Parathyroid adenoma (tissue), 2 donors: ENCODE results near the gene CDH13.

ENCODE experiments used
- H2AFZ ChIP-seq: fragments of 300-600 bp; sonication (generic); one replicate; pipeline ENCODE4 v1.7.0; 2017; ENCODE audit warnings: antibody characterized with exemption, mild to moderate bottlenecking
- H3K27ac ChIP-seq: fragments of 300-600 bp; sonication (generic); one replicate; pipeline ENCODE4 v1.7.0; 2017
- H3K27me3 ChIP-seq: fragments of 300-600 bp; sonication (generic); one replicate; pipeline ENCODE4 v1.7.0; 2017; ENCODE audit warnings: low read length; ENCODE audit not compliant: control insufficient read depth, insufficient read depth
- H3K36me3 ChIP-seq: fragments of 300-600 bp; sonication (generic); one replicate; pipeline ENCODE4 v1.7.0; 2017; ENCODE audit warnings: low read length; ENCODE audit not compliant: control insufficient read depth, insufficient read depth
- H3K4me1 ChIP-seq: fragments of 300-600 bp; sonication (generic); one replicate; pipeline ENCODE4 v1.7.0; 2017; ENCODE audit warnings: control low read depth
- H3K4me2 ChIP-seq: fragments of 300-600 bp; sonication (generic); one replicate; pipeline ENCODE4 v1.7.0; 2017; ENCODE audit warnings: low read length
- H3K4me3 ChIP-seq: fragments of 300-600 bp; sonication (generic); one replicate; pipeline ENCODE4 v1.7.0; 2017; ENCODE audit warnings: low read depth, low read length
- H3K79me2 ChIP-seq: fragments of 300-600 bp; sonication (generic); one replicate; pipeline ENCODE4 v1.7.0; 2017; ENCODE audit warnings: control low read depth
- H3K9ac ChIP-seq: fragments of 300-600 bp; sonication (generic); one replicate; pipeline ENCODE4 v1.7.0; 2017; ENCODE audit warnings: mild to moderate bottlenecking
- H3K9me3 ChIP-seq: fragments of 300-600 bp; sonication (generic); one replicate; pipeline ENCODE4 v1.7.0; 2017; ENCODE audit warnings: low read length; ENCODE audit not compliant: control insufficient read depth
- TF ChIP-seq, protein P1 (sequence below): fragments of 300-600 bp; sonication (generic); IDR thresholded peaks from one replicate; pipeline ENCODE4 v1.7.0; 2017; ENCODE audit warnings: antibody characterized with exemption, mild to moderate bottlenecking
- donor health status: primary hyperparathyroidism.

CDH13 gene

DNA sequence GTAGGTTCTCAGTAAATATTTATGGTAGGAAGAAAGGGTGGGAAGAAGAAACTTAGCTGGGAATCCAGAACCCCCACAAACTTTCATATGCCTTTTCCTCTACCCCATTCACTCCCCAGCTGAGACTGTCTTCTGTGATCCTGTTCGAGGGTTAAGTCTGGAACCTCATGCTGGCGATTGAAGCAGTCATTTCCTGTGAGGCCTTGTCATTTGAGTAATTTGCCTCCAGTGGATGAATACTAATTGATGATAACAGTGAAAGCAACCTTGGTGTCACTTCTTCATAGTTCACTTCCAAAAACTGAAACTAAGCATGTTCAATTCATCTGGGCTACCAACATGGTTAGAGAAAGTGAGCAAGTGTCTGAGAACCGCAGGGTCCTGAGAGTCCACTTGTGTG is 401.2 kb downstream of the CDH13 start:
- Histone ChIP-seq H3K27me3 (no peaks in the 10 kb centered on the region), H3K4me2 (no peak overlapping the region), H3K79me2 (no peaks in the 10 kb centered on the region), H3K9me3 (no peaks in the 10 kb centered on the region), H2AFZ (no peak overlapping the region), H3K36me3 (no peaks in the 10 kb centered on the region), H3K4me3 (no peak overlapping the region), H3K27ac (no peak overlapping the region), H3K9ac (no peak overlapping the region), H3K4me1 (no peaks in the 10 kb centered on the region)
- TF ChIP-seq, protein P1, sequence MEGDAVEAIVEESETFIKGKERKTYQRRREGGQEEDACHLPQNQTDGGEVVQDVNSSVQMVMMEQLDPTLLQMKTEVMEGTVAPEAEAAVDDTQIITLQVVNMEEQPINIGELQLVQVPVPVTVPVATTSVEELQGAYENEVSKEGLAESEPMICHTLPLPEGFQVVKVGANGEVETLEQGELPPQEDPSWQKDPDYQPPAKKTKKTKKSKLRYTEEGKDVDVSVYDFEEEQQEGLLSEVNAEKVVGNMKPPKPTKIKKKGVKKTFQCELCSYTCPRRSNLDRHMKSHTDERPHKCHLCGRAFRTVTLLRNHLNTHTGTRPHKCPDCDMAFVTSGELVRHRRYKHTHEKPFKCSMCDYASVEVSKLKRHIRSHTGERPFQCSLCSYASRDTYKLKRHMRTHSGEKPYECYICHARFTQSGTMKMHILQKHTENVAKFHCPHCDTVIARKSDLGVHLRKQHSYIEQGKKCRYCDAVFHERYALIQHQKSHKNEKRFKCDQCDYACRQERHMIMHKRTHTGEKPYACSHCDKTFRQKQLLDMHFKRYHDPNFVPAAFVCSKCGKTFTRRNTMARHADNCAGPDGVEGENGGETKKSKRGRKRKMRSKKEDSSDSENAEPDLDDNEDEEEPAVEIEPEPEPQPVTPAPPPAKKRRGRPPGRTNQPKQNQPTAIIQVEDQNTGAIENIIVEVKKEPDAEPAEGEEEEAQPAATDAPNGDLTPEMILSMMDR = no peak

DNA sequence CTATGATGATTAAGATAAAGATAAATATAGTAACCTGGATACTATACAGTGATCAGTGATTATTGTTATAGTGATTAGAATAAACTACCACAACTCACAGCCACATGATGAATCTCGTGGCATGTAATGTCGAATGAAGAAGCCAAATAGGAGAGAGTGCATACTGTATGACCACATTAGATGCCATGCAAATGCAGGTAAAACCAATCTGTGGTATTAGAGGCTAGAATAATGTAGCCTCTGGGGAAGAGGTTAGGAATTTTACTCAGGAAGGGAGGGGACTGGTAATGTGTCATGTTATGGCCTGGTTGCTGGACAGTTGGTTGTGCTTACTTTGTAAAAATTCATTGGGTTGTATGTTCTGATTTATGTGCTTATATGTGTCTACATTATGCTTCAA is 402.7 kb downstream of the CDH13 start:
- no peaks in the 10 kb centered on the region for H3K4me1 ChIP-seq
- H3K79me2 ChIP-seq = no peaks in the 10 kb centered on the region
- H3K27me3 ChIP-seq = no peaks in the 10 kb centered on the region
- H3K9me3 ChIP-seq = no peaks in the 10 kb centered on the region
- H3K9ac ChIP-seq = no peak overlapping the region
- H3K36me3 ChIP-seq = no peaks in the 10 kb centered on the region
- no peak overlapping the region for H3K27ac ChIP-seq
- no peak overlapping the region for H2AFZ ChIP-seq
- TF ChIP-seq, protein P1 = no peak
- H3K4me2 ChIP-seq = no peak overlapping the region
- H3K4me3 ChIP-seq = no peak overlapping the region

DNA sequence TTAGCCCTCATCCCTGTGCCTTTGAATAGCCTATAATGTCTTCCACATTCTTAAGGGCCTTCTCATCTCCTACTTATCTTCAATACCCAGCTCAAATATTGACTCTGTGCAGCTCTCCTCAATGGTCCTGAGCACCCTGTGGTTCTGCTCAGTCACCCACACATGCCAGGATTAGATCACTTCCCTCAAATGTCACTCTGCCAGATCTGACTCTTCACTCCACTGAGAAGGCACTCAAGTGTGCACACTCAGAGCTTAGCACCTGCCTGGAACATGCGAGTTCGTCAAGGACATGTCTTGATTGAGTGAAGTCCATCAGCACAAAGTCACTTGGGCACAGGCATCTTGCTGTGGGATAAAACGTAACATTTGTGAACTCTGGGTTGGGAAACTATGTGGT is 404.8 kb downstream of the CDH13 start:
- no peaks in the 10 kb centered on the region for H3K27me3 ChIP-seq
- no peak overlapping the region for H3K4me3 ChIP-seq
- TF ChIP-seq, protein P1 = no peak
- H3K9me3 ChIP-seq = no peaks in the 10 kb centered on the region
- H3K4me1 ChIP-seq = no peaks in the 10 kb centered on the region
- H3K4me2 ChIP-seq = no peak overlapping the region
- H3K27ac ChIP-seq = no peak overlapping the region
- no peaks in the 10 kb centered on the region for H3K36me3 ChIP-seq
- H2AFZ ChIP-seq = no peak overlapping the region
- no peaks in the 10 kb centered on the region for H3K79me2 ChIP-seq
- no peak overlapping the region for H3K9ac ChIP-seq

DNA sequence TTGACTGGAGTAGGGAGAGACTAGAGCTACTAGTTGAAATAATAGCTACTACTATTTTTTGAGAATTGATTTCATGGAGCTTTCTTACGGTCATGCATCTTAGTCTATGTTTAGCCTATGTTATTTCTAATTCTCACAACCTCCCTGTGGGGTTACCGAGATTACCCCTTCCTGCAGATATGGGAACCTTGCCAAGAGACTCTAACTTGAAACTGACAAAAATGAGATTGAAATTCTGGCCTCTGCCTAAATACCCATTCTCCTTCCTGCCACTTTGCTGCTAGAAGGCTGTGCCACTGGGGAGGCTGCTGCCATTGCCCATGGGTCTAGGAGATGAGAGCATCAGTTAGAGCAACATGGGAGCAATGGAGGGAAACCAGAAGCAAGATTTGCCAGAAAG is 410.3 kb downstream of the CDH13 start:
- H3K4me2 ChIP-seq = no peak overlapping the region
- H3K9me3 ChIP-seq = no peaks in the 10 kb centered on the region

DNA sequence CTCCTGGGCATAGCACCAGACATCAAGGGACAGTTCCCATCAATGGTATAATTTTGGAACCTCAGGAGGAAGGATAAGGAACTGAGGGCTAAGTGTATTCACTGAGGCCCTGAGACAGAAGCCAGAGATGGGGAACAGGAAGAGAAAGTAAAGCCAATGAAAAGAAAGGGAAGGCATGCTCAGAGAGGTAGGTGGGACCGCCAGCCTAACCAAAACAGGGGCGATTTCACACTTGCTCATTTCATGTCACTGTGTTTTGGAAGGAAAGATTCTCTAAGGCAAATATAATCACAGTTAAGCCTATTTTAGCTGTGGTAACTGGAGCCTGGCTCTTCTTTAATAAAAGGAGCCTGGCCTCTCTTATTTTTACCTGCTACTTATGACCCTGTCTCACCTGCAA is 411.1 kb downstream of the CDH13 start:
- H3K4me3 ChIP-seq = no peak overlapping the region
- H3K27me3 ChIP-seq = no peaks in the 10 kb centered on the region
- TF ChIP-seq, protein P1 = no peak
- no peaks in the 10 kb centered on the region for H3K79me2 ChIP-seq
- no peaks in the 10 kb centered on the region for H3K4me1 ChIP-seq
- no peak overlapping the region for H3K4me2 ChIP-seq
- no peak overlapping the region for H3K9ac ChIP-seq
- H3K36me3 ChIP-seq = no peaks in the 10 kb centered on the region
- no peak overlapping the region for H2AFZ ChIP-seq
- no peaks in the 10 kb centered on the region for H3K9me3 ChIP-seq
- no peak overlapping the region for H3K27ac ChIP-seq

More for the DNA sequence above, 410.3 kb downstream of the CDH13 start:
- TF ChIP-seq, protein P1 = no peak
- Histone ChIP-seq H3K36me3 (no peaks in the 10 kb centered on the region), H3K27me3 (no peaks in the 10 kb centered on the region), H3K27ac (no peak overlapping the region), H3K4me3 (no peak overlapping the region), H2AFZ (no peak overlapping the region), H3K4me1 (no peaks in the 10 kb centered on the region), H3K9ac (no peak overlapping the region), H3K79me2 (no peaks in the 10 kb centered on the region)
